ENCODE data around the gene VARS1. TPM values are rescaled to one million over a fixed set of nuclear protein-coding genes. Genes with fewer than 3 reads are reported as not detected.

VARS1 gene
- total RNA-seq, 2 experiments from 2014 or later, result 43.9 to 44.2 TPM

GRCh38 chr6:31780507-31781243 lies 14.9 kb downstream of the VARS1 start:
- intact Hi-C loops (cut with DNase I, micrococcal nuclease), result no loop called here
- Histone ChIP-seq H3K4me3 (ENCODE audit: low read length) (no peak overlapping the region), H3K27ac (ENCODE audit: low read depth in 1 of 2, low read length in 2 of 2) (no peak overlapping the region), H3K36me3 (ENCODE audit: insufficient read depth, low read length) (peaks cover 67% of the 10 kb centered on the region), H3K9me3 (ENCODE audit: control insufficient read depth in 1 of 2, insufficient read depth in 1 of 2, low read length in 2 of 2) (no peaks in the 10 kb centered on the region), H3K4me1 (ENCODE audit: insufficient read depth, low read length) (peaks cover 26% of the 10 kb centered on the region), H3K27me3 (ENCODE audit: control insufficient read depth in 1 of 2, insufficient read depth in 2 of 2, low read length in 2 of 2) (no peaks in the 10 kb centered on the region)
- no peak for ATAC-seq (ENCODE audit: poor library complexity)
- DNase-seq, result no peak
- Mint-ChIP-seq H3K4me3 (no peak overlapping the region), H3K27me3 (no peaks in the 10 kb centered on the region), H3K36me3 (ENCODE audit: low read depth) (peaks cover 48% of the 10 kb centered on the region), H3K9me3 (no peaks in the 10 kb centered on the region), H3K27ac (no peak overlapping the region), H3K4me1 (ENCODE audit: low read depth) (peaks cover 14% of the 10 kb centered on the region)
- no peak for TF ChIP-seq CTCF (IDR thresholded peaks at IDR 0.05)
- CTCF ChIA-PET, result no interaction called here
- POLR2A ChIA-PET, result no interaction called here

GRCh38 chr6:31779908-31780307 lies 15.6 kb downstream of the VARS1 start:
- peaks cover 59% of the 10 kb centered on the region for H3K36me3 ChIP-seq (ENCODE audit: insufficient read depth, low read length)

GRCh38 chr6:31778999-31779885 lies 16.3 kb downstream of the VARS1 start:
- Mint-ChIP-seq H3K9me3 (no peaks in the 10 kb centered on the region), H3K27ac (no peak overlapping the region), H3K27me3 (no peaks in the 10 kb centered on the region), H3K4me1 (ENCODE audit: low read depth) (peaks cover 20% of the 10 kb centered on the region), H3K36me3 (ENCODE audit: low read depth) (peaks cover 40% of the 10 kb centered on the region), H3K4me3 (no peak overlapping the region)
- no peak for DNase-seq
- no peak for TF ChIP-seq CTCF (IDR thresholded peaks at IDR 0.05)
- no peak for ATAC-seq (ENCODE audit: poor library complexity)
- POLR2A ChIA-PET, result no interaction called here
- no peaks in the 10 kb centered on the region for H3K27me3 ChIP-seq (ENCODE audit: control insufficient read depth in 1 of 2, insufficient read depth in 2 of 2, low read length in 2 of 2)
- H3K4me1 ChIP-seq (ENCODE audit: insufficient read depth, low read length), result peaks cover 37% of the 10 kb centered on the region
- H3K9me3 ChIP-seq (ENCODE audit: control insufficient read depth in 1 of 2, insufficient read depth in 1 of 2, low read length in 2 of 2), result no peaks in the 10 kb centered on the region
- H3K27ac ChIP-seq (ENCODE audit: low read depth in 1 of 2, low read length in 2 of 2), result no peak overlapping the region
- CTCF ChIA-PET, result interaction anchor here (1.6 kb wide), 1 partner anchor 10 kb away, joined by 3 read pairs; no protein-coding TSS in a partner anchor
- H3K36me3 ChIP-seq (ENCODE audit: insufficient read depth, low read length), result peaks cover 53% of the 10 kb centered on the region
- no peak overlapping the region for H3K4me3 ChIP-seq (ENCODE audit: low read length)
- intact Hi-C loops (cut with DNase I, micrococcal nuclease), result no loop called here

More at GRCh38 chr6:31779908-31780307, 15.6 kb downstream of the VARS1 start:
- no peak for TF ChIP-seq CTCF (IDR thresholded peaks at IDR 0.05)
- H3K27me3 ChIP-seq (ENCODE audit: control insufficient read depth in 1 of 2, insufficient read depth in 2 of 2, low read length in 2 of 2), result no peaks in the 10 kb centered on the region
- ATAC-seq (ENCODE audit: poor library complexity), result no peak
- intact Hi-C loops (cut with DNase I, micrococcal nuclease), result no loop called here
- Mint-ChIP-seq H3K4me3 (no peak overlapping the region), H3K4me1 (ENCODE audit: low read depth) (peaks cover 20% of the 10 kb centered on the region), H3K36me3 (ENCODE audit: low read depth) (peaks cover 47% of the 10 kb centered on the region), H3K27me3 (no peaks in the 10 kb centered on the region), H3K9me3 (no peaks in the 10 kb centered on the region), H3K27ac (no peak overlapping the region)
- no peak overlapping the region for H3K4me3 ChIP-seq (ENCODE audit: low read length)
- H3K9me3 ChIP-seq (ENCODE audit: control insufficient read depth in 1 of 2, insufficient read depth in 1 of 2, low read length in 2 of 2), result no peaks in the 10 kb centered on the region
- no peak for DNase-seq
- H3K27ac ChIP-seq (ENCODE audit: low read depth in 1 of 2, low read length in 2 of 2), result no peak overlapping the region
- H3K4me1 ChIP-seq (ENCODE audit: insufficient read depth, low read length), result peaks cover 32% of the 10 kb centered on the region
- POLR2A ChIA-PET, result no interaction called here
- CTCF ChIA-PET, result no interaction called here
